SH-SY5Y (cell line): Measurements from ENCODE around the gene GPA33.

Experiments
- GATA2 ChIP-seq: IDR thresholded peaks from 2 replicates; pipeline ENCODE4 v1.6.1; 2011; ENCODE audit warnings: mild to moderate bottlenecking, low read depth, low read length
- GATA3 ChIP-seq: IDR thresholded peaks from 2 replicates; pipeline ENCODE4 v1.6.1; 2011; ENCODE audit warnings: low read depth, mild to moderate bottlenecking, low read length, moderate library complexity

DNA sequence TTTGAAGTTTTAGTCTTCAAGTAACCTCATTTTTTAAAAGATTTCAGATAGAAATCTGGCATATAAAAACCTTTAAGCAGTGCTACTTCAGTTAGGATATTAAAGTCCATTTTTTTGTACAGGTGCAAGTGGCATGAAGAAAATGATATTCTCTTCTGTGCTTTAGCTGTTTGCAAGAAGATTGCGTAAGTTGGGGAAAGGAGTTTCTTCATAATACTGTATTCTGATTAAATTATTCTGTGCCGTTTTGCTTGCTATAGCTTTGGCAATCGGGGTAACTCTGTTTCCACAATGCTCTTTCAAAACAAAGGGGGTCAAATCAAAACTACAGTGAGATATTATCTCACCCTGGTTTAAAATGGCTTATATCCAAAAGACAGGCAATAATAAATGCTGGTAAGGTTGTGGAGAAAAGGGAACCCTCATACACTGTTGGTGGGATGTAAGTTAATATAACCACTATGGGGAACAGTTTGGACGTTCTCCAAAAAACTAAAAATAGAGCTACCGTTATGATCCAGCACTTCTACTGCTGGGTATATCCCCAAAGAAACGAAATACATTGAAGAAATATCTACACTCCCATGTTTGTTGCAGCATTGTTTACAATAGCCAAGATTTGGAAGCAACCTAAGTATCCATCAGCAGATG, 74.0 kb downstream of the GPA33 start:
- TF ChIP-seq GATA3 (no peak), GATA2 (no peak)
